Activated CD8-positive, alpha-beta memory T cell treated with anti-CD3 and anti-CD28 coated beads for 36 hours (primary cell): ENCODE results near the gene RGL1. TPM values are rescaled to one million over a fixed set of nuclear protein-coding genes. Genes with fewer than 3 reads are reported as not detected.

ENCODE experiments used
- CTCF ChIA-PET: fragments of 350-600 bp; sonication (Branson Sonifier 250); formaldehyde crosslinking; loops from one replicate; lab custom pipeline; 2021; ENCODE audit warnings: antibody characterized with exemption; lab: Charles Lee
- POLR2A ChIA-PET: fragments of 350-600 bp; sonication (Branson Sonifier 250); formaldehyde crosslinking; loops from one replicate; lab custom pipeline; 2021; ENCODE audit warnings: antibody characterized with exemption; lab: Charles Lee
- total RNA-seq, 2 experiments: library from RNA; stranded (reverse); gene quantifications; one replicate each; pipeline ENCODE4 v1.2.3, GENCODE V29; 2021

Gene RGL1
- total RNA-seq, 2 experiments from 2014 or later = 1.6 to 2.0 TPM

DNA sequence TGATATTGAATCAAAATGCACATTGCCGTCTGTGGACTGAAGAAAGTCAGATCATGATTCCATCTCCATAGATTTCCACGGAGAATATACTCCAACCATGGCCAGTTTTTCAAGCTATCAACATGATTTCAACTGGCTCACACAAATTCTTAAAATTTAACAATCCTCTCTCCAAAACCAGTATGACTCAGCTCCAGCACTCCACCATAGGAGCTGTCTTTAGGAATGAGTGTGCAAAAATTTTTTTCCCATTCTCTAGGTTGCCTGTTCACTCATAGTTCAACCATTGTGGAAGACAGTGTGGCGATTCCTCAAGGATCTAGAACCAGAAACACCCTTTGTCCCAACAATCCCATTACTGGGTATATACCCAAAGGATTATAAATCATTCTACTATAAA is 40.8 kb downstream of the RGL1 start:
- POLR2A ChIA-PET = no interaction called here
- CTCF ChIA-PET = no interaction called here

GRCh38 chr1:183847641-183848040 is 42.7 kb downstream of the RGL1 start:
- POLR2A ChIA-PET = no interaction called here
- CTCF ChIA-PET = no interaction called here

DNA sequence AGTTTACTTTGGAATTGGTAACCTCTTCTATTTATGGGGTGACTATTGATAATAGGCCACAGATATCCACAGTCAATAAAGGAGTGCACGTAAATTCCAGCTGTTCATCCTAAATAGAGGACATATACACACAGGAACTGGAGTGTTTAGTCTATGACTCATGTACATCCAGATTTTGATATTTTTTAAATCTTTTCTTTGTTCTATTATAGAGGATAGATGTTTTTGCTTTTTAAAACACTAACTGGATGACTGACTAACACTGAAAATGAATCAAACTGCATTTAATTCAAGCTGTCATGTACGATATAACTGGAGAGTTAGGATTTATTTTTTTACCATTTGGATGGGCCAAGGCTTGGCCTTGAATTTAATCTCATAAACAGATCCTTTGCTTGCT is 45.9 kb downstream of the RGL1 start:
- CTCF ChIA-PET = no interaction called here
- POLR2A ChIA-PET = no interaction called here

DNA sequence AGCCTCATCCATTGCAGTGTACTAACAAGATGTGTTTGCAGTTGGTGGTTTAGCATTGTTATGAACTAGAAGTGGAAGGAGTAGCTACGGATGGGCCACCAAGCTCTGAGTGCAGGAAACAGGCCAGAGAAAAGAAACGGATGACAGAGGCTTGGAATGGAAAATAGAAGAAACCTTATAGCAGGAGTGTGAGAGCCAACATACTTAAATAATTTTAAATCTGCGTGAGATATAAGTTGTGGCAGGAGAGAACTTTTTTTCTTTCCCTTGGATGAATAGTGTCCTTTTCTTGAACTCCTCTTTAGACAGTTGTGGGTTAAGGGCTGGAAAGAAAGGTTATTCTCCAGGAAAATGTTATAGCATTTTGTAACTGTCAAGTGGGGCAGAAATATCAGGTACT is 54.2 kb downstream of the RGL1 start:
- POLR2A ChIA-PET = no interaction called here
- CTCF ChIA-PET = no interaction called here

DNA sequence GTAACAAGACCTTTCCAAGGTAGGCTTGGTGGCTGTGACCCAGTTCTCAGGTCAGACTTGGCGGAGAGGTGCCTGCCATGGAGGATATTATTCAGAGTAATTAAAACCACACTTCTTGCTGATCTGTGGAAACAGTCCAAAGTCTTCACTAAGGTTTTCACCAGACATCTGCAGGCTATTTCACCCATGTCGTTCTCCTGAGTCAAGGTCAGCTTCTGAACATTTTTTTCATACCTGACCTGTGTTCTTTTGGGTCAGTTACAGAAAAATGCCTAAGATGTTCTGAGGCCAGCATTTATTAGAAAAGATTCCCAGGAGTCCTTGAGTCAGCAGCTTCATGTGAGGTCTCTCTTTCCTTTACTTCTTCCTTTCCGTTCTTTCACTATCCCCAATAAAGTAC is 54.9 kb downstream of the RGL1 start:
- POLR2A ChIA-PET = no interaction called here
- CTCF ChIA-PET = no interaction called here

GRCh38 chr1:183862967-183863366 is 58.0 kb downstream of the RGL1 start:
- ChIA-PET CTCF (no interaction called here), POLR2A (no interaction called here)

- CTCF ChIA-PET = no interaction called here
- POLR2A ChIA-PET = no interaction called here
These were observed 58.9 kb downstream of the RGL1 start for GRCh38 chr1:183863852-183864251.

- ChIA-PET CTCF (no interaction called here), POLR2A (no interaction called here)
These were observed 59.7 kb downstream of the RGL1 start for GRCh38 chr1:183864611-183865010.

DNA sequence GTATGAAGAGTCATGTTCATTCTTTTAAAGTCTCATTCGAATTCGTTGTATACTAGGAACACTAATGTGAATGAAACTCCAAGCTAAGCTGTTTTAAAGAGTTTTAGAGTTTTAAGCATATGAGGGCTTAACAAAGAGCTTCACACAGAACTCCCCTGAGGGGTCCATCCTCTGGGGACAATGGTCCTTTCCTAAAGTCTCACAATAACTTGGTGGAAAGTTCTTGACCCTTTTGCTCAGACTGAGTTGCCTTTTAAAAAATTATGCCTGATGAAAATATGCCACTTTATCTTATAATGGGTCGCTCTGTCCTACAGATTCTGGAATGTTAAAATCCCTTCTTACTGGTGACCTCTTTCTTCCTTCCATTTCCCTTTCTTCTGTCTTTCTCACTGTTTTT is 64.3 kb downstream of the RGL1 start:
- CTCF ChIA-PET = no interaction called here
- POLR2A ChIA-PET = no interaction called here

GRCh38 chr1:183869664-183870063 is 64.7 kb downstream of the RGL1 start:
- POLR2A ChIA-PET = no interaction called here
- CTCF ChIA-PET = no interaction called here

GRCh38 chr1:183870351-183871077 is 65.6 kb downstream of the RGL1 start:
- POLR2A ChIA-PET = no interaction called here
- CTCF ChIA-PET = no interaction called here

DNA sequence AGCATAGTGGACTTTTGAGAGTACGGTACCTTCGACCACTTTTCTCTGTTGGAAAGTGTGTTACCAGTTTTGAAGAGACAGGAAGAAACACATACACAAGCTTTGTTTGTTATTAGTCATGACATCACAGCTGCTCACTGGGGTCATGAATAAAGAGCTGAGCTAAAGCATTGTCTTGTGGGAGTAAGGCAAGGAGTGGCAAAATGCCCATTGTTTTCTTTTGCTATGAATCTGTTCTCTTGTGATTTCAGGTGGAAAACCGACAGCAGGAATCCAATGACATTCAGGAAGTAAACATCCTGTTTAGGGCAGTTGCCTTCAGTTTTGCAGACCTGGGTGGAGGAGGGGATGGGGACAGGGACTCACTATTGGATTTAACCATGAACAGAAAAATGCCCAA is 66.2 kb downstream of the RGL1 start:
- ChIA-PET POLR2A (no interaction called here), CTCF (no interaction called here)

DNA sequence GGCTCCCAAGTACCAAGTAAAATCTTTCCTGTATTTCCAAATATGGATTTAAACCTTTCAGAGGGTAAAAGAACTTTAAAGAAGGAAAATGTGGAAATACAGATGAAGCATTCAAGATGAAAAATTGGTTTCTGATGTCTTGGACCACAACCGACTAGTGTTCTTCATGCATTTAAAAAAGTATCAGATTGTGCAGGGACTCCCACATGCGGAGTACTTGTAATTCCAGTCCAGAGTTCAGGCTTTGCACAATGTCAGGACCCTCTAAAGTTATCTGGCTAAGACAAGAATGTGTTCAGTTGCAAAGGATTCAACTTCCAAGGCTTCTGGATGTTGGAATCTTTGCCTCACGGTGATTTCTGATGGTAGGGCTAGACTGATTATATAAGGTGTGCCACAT is 66.7 kb downstream of the RGL1 start:
- POLR2A ChIA-PET = no interaction called here

GRCh38 chr1:183872403-183872802 is 67.5 kb downstream of the RGL1 start:
- POLR2A ChIA-PET = no interaction called here
- CTCF ChIA-PET = no interaction called here

More for the DNA sequence above, 66.7 kb downstream of the RGL1 start:
- CTCF ChIA-PET = no interaction called here

DNA sequence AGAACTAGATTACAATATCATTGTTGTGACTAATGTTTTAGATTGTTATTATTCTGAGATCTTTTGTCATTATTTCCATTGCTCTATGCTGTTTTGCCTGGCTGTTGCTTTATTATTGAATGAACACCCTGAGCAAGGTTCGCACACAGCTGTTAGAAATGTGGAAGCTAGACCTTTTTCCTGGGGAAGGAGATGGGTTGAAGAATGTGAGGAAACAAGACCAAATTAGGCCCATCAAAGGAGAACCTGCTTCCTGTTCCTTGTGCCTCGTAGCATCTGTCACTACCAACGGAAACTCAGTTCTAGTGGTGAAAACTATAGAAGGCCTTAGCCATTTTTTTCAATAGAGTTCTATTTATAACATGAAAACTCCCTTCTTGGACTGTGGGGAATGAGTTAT is 68.7 kb downstream of the RGL1 start:
- CTCF ChIA-PET = no interaction called here
- POLR2A ChIA-PET = no interaction called here

- ChIA-PET POLR2A (interaction anchor here (0.7 kb wide), 1 partner anchor 49 kb away, joined by 5 read pairs; no protein-coding TSS in a partner anchor), CTCF (interaction anchor here (1.2 kb wide), 1 partner anchor 9 kb away, joined by 3 read pairs; no protein-coding TSS in a partner anchor)
These were observed 71.4 kb downstream of the RGL1 start for GRCh38 chr1:183876309-183876708.

GRCh38 chr1:183877053-183877720 is 72.3 kb downstream of the RGL1 start:
- POLR2A ChIA-PET = no interaction called here
- CTCF ChIA-PET = no interaction called here

DNA sequence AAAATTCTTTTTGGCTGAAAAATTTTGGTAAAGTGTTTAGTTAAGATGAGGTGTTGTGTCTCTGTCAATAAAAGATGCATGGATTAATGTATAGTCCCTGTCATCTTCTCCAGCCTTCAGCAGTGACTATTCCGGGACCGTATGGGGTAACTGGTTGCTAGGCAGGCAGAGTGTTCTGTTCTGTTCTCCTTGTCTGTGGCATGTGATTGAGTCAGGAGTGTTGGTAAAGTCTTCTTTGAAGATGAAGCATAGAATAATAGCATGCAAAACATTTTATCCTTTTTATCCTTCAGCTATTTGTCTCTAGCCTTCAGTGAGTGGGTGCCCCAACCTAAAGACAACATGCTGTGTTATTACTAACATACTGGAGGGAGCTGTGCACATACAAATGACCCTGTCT is 74.6 kb downstream of the RGL1 start:
- ChIA-PET CTCF (no interaction called here), POLR2A (no interaction called here)

DNA sequence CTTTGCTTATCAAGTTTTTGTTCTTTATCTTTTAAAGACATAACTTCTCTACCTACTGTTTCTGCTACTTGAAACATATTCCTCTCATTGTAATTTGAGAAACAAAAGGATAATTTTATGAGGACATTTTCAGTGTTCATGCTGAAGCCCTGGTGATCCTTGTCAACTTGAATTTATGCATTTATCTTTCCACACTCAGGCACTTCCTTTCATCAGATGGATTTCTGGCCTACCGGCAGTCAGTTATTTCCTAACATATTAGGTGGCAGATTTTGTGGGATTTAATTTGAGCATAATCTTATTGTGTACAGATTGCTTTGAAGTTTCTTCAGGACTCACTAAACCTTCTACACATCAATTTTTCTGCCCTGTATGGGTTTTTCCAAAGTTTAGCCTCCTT is 75.0 kb downstream of the RGL1 start:
- CTCF ChIA-PET = no interaction called here
- POLR2A ChIA-PET = no interaction called here

- CTCF ChIA-PET = interaction anchor here (0.5 kb wide), 1 partner anchor 568 kb away, joined by 5 read pairs; no protein-coding TSS in a partner anchor
- POLR2A ChIA-PET = no interaction called here
These were observed 75.8 kb downstream of the RGL1 start for GRCh38 chr1:183880531-183881243.
